GM12892 (cell line): ENCODE measurements around the gene ARHGAP35.

Source experiments
- POLR2A ChIP-seq: IDR thresholded peaks from 2 replicates; pipeline ENCODE4 v1.6.1; 2011; ENCODE audit warnings: low read depth, low read length, control low read depth
- POLR2AphosphoS5 ChIP-seq: IDR thresholded peaks from 2 replicates; pipeline ENCODE4 v1.6.1; 2011; ENCODE audit warnings: low read depth, low read length, control low read depth
- TAF1 ChIP-seq: IDR thresholded peaks from 2 replicates; pipeline ENCODE4 v1.6.1; 2011; ENCODE audit warnings: low read depth, mild to moderate bottlenecking, control low read depth, low read length, borderline replicate concordance

GRCh38 chr19:46818812-46819211, 42.0 kb upstream of the ARHGAP35 start:
- TF ChIP-seq POLR2A (no peak), POLR2AphosphoS5 (no peak), TAF1 (no peak)
